ENCODE data around the gene SDC4.

- no peak for TF ChIP-seq POLR2A (IDR thresholded peaks at IDR 0.05)
- TF ChIP-seq, protein P1, sequence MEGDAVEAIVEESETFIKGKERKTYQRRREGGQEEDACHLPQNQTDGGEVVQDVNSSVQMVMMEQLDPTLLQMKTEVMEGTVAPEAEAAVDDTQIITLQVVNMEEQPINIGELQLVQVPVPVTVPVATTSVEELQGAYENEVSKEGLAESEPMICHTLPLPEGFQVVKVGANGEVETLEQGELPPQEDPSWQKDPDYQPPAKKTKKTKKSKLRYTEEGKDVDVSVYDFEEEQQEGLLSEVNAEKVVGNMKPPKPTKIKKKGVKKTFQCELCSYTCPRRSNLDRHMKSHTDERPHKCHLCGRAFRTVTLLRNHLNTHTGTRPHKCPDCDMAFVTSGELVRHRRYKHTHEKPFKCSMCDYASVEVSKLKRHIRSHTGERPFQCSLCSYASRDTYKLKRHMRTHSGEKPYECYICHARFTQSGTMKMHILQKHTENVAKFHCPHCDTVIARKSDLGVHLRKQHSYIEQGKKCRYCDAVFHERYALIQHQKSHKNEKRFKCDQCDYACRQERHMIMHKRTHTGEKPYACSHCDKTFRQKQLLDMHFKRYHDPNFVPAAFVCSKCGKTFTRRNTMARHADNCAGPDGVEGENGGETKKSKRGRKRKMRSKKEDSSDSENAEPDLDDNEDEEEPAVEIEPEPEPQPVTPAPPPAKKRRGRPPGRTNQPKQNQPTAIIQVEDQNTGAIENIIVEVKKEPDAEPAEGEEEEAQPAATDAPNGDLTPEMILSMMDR (IDR thresholded peaks at IDR 0.05) = no peak
These were observed 6.4 kb upstream of the SDC4 start for GRCh38 chr20:45354423-45355208.

Data from stomach (tissue), 4 donors.